ENCODE data around the gene CNNM2. TPM values are rescaled to one million over a fixed set of nuclear protein-coding genes. Genes with fewer than 3 reads are reported as not detected.

Gene CNNM2
- total RNA-seq, 6 donors from 2014 or later = 6.4 to 33.5 (median 11.7) TPM

- DNase-seq (no peak), ATAC-seq (ENCODE audit: low FRiP score in 2 of 2) (no peak)
- no peaks in the 10 kb centered on the region for H3K9me3 ChIP-seq
- no peaks in the 10 kb centered on the region for H3K27me3 ChIP-seq
- 78 to 90% methylated on average over 2 of the region's 2 CpGs for WGBS, 2 donors
- no peak overlapping the region for H3K27ac ChIP-seq
- H3K4me1 ChIP-seq = no peaks in the 10 kb centered on the region
- peaks cover 35 to 80% (median 51%) of the 10 kb centered on the region in 4 donors for H3K36me3 ChIP-seq
- no peak for TF ChIP-seq POLR2AphosphoS5 (IDR thresholded peaks at IDR 0.05)
- H3K4me3 ChIP-seq = no peak overlapping the region
Observed at GRCh38 chr10:103086261-103086660, 168.2 kb downstream of the CNNM2 start.

GRCh38 chr10:103086799-103087198 is 168.7 kb downstream of the CNNM2 start:
- Histone ChIP-seq H3K4me3 (no peak overlapping the region), H3K9me3 (no peaks in the 10 kb centered on the region), H3K27me3 (no peaks in the 10 kb centered on the region), H3K27ac (no peak overlapping the region), H3K36me3 (peaks cover 39 to 86% (median 56%) of the 10 kb centered on the region in 4 donors), H3K4me1 (no peaks in the 10 kb centered on the region)
- TF ChIP-seq POLR2A (IDR thresholded peaks at IDR 0.05) (no peak), POLR2AphosphoS5 (IDR thresholded peaks at IDR 0.05) (no peak), EP300 (IDR thresholded peaks at IDR 0.05) (no peak), CTCF (IDR thresholded peaks at IDR 0.05) (no peak)
- DNase-seq = no peak
- no peak for ATAC-seq (ENCODE audit: low FRiP score in 2 of 2)
- whole genome bisulfite sequencing, 2 donors = 91 to 94% methylated on average over 2 of the region's 2 CpGs

- DNase-seq = no peak
Observed at GRCh38 chr10:103089493-103089892, 171.4 kb downstream of the CNNM2 start.

GRCh38 chr10:103090911-103091310 is 172.8 kb downstream of the CNNM2 start:
- ATAC-seq (ENCODE audit: low FRiP score in 2 of 2) (no peak), DNase-seq (no peak)
- no peak overlapping the region for H3K4me3 ChIP-seq
- no peaks in the 10 kb centered on the region for H3K27me3 ChIP-seq
- H3K4me1 ChIP-seq = no peaks in the 10 kb centered on the region
- peaks cover 58 to 100% (median 72%) of the 10 kb centered on the region in 4 donors for H3K36me3 ChIP-seq
- no peak for TF ChIP-seq POLR2AphosphoS5 (IDR thresholded peaks at IDR 0.05)
- 93 to 94% methylated on average over 6 to 7 of the region's 7 CpGs for WGBS, 2 donors
- no peak overlapping the region for H3K27ac ChIP-seq
- no peaks in the 10 kb centered on the region for H3K9me3 ChIP-seq

More at GRCh38 chr10:103089493-103089892, 171.4 kb downstream of the CNNM2 start:
- WGBS, 2 donors = 90 to 93% methylated on average over 10 of the region's 10 CpGs
- Histone ChIP-seq H3K4me1 (no peaks in the 10 kb centered on the region), H3K36me3 (peaks cover 62 to 100% (median 74%) of the 10 kb centered on the region in 4 donors), H3K4me3 (no peak overlapping the region), H3K27ac (no peak overlapping the region), H3K9me3 (no peaks in the 10 kb centered on the region), H3K27me3 (no peaks in the 10 kb centered on the region)
- TF ChIP-seq POLR2A (IDR thresholded peaks at IDR 0.05) = no peak
- no peak for TF ChIP-seq POLR2AphosphoS5 (IDR thresholded peaks at IDR 0.05)
- no peak for TF ChIP-seq CTCF (IDR thresholded peaks at IDR 0.05)
- no peak for TF ChIP-seq EP300 (IDR thresholded peaks at IDR 0.05)
- no peak for ATAC-seq (ENCODE audit: low FRiP score in 2 of 2)

- TF ChIP-seq POLR2AphosphoS5 (IDR thresholded peaks at IDR 0.05) = no peak
- no peak for TF ChIP-seq POLR2A (IDR thresholded peaks at IDR 0.05)
- Histone ChIP-seq H3K4me1 (no peaks in the 10 kb centered on the region), H3K36me3 (peaks cover 63 to 100% (median 79%) of the 10 kb centered on the region in 4 donors), H3K4me3 (no peak overlapping the region), H3K27me3 (no peaks in the 10 kb centered on the region), H3K9me3 (no peaks in the 10 kb centered on the region), H3K27ac (no peak overlapping the region)
- DNase-seq (no peak), ATAC-seq (ENCODE audit: low FRiP score in 2 of 2) (no peak)
Observed at GRCh38 chr10:103095005-103095404, 176.9 kb downstream of the CNNM2 start.

- Histone ChIP-seq H3K27ac (no peak overlapping the region), H3K9me3 (no peaks in the 10 kb centered on the region), H3K4me3 (no peak overlapping the region), H3K27me3 (no peaks in the 10 kb centered on the region), H3K36me3 (peaks cover 63 to 100% (median 78%) of the 10 kb centered on the region in 4 donors), H3K4me1 (no peaks in the 10 kb centered on the region)
- WGBS, 2 donors = 80 to 88% methylated on average over 3 of the region's 3 CpGs
- ATAC-seq (ENCODE audit: low FRiP score in 2 of 2) = no peak
- no peak for TF ChIP-seq EP300 (IDR thresholded peaks at IDR 0.05)
- no peak for TF ChIP-seq POLR2A (IDR thresholded peaks at IDR 0.05)
- TF ChIP-seq POLR2AphosphoS5 (IDR thresholded peaks at IDR 0.05) = no peak
- TF ChIP-seq CTCF (IDR thresholded peaks at IDR 0.05) = no peak
- DNase-seq = no peak
Observed at GRCh38 chr10:103096130-103096529, 178.0 kb downstream of the CNNM2 start.
